ENCODE results near the gene YBX1. TPM values are rescaled to one million over a fixed set of nuclear protein-coding genes. Genes with fewer than 3 reads are reported as not detected.
"Not testable (repeated sequence)": the region's sequence is repeated elsewhere in the genome, so short reads cannot be mapped to it uniquely, and the experiment has no call there.

The YBX1 gene
- total RNA-seq, 1 experiment from 2014 or later = 821 TPM

DNA sequence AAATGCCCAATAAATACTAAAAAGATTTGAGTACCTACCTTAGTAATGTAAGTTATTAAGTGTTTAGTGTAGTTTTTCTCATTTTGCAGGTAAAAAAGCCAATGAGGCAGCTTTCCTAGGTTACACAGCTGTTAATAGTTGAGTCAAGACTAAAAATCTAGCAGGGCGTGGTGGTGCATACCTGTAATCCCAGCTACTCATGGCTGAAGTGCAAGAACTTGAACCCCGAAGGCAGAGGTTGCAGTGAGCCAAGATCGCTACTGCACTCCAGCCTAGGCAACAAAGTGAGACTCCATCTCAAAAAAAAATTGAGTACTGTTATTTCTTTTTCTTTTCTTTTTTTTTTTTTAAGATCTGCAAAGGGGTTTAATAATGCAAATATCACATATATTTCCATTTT is 7.7 kb downstream of the YBX1 start:
- DNase-seq (ENCODE audit: low spot score) = no peak

DNA sequence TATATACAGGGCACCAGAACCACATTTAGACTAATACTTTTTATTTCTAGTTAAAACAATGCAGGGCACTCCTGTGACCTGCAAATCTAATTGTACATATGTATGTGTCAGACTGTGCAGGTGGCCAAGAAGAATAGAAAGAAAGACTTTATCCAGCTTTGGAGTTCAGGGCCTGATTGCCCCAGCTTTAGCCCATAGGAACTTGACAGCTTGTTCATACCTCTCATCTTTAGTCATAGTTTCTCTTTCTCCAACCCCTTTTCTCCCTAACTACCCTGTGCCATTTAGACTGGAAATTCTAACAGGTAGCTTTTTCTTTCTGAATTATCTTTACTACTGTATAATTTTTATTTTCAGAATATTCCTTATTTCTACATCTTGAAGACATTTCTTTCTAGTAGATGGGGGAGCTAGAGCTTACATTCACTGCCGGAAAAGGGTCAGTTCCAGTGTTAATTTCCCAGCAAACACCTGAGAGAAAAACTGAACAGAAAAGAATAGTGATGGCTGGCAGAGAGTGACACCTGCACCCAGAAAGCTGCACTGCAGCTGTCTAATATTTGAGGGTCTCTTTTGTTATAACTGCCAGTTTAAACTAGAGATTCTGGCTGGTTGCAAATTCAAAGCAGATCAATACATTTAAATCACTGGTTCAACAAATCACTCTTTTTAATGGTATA is 8.4 kb downstream of the YBX1 start:
- DNase-seq (ENCODE audit: low spot score) = no peak

DNA sequence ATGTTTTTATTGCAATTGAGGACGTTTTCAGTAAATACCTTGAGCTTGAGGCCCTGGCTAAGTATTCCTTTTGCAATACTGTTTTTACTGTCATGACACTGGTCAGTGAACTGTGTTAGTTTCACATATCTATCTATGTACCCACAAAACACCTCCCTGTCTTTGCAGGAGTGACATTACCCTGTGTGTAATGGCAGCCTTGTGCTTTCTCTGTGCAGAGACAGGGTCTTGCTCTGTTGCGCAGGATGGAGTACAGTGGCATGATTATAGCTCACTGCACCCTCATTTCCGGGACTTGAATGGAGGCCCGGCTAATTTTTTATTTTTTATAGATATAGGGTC is 8.9 kb downstream of the YBX1 start:
- no peak for DNase-seq (ENCODE audit: low spot score)

DNA sequence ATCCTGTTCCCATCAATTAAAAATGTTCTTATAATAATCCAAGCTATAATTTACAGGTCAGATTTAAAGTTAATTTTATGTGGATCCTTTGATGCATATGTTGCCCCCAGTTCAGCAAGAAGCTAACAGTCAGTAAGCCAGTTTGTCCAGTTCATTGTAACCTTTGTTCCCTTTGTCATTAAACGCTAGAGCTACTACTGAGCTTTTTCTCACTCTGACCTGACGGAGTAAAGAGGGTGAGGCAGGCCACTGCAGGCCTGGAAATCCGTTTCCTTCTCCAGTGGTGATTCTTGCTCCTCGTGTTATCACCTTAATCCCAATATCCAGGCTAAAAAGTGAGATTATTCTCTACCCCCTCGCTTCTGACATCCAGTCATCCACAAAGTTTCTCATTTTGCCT is 10.2 kb downstream of the YBX1 start:
- no peak for DNase-seq (ENCODE audit: low spot score)

DNA sequence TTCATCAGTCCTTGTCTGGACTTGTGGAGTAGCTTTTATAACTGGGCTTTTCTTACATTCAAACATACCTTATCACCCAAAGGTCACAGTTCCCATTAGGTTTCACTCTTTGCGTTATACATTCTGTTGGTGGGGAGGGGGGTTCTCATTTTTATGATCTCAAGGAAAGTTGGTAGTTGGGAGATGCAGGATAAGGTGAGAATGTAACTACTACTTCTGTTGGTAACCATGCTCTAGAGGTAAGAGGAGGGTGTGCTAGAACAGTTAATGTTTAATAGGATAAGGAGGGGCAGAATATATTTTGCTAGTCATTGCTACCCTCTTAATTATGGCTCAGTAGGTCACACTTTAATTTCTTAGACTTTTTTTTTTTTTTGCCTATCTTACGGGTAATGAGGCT is 10.7 kb downstream of the YBX1 start:
- no peak for DNase-seq (ENCODE audit: low spot score)

DNA sequence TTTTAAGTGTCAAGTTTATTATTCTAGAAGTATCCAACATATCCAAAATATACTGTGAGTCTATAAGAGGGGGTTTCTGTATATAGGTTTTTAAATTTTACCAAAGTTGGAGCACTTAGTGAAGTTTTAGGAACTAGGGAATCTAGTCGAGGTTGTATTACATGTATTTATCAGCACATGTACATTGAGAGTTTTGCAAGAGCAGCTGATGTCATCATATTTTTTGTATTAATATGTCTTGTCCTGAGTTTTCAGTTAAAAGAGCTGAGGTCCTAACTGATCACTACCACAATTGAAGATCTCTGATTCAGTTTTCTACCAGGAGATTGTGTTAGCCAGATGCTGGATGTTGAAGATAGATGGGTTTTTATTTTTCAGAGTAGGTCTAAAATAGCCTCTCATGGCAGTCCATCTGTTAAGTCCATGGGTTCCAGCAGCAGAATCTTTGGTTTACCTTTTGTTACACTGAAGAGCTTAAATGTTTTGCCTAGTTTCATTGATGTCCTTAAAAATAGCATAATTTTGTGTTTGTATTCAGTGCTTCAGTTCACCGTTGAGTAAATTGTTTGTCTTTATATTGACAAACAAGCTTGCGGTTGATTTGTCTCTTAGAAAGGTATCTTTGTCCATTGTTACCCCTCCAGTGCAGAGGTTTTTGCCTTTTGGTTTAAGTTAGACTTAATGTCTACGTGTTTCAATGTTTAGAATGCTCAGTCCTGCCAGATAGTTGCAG is 16.0 kb downstream of the YBX1 start:
- DNase-seq (ENCODE audit: low spot score) = no peak

DNA sequence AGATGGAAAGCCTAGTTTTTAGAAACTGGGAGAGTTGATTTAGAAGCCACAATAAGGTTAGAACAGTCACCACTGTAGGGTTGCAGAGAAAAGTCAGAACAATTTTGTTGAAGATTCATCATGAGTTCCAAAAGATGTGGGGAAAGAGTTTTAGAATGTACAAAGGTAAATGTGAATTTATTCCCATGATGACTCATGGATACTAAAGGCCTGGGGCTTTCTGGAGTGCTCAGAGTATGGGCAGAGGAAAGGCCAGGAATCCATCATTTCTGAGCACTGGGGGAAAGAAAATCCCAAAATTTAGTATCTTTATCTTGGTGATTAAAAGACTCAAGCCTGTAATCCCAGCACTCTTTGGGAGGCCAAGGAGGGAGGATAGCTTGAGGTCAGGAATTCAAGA is 17.8 kb downstream of the YBX1 start:
- no peak for DNase-seq (ENCODE audit: low spot score)

DNA sequence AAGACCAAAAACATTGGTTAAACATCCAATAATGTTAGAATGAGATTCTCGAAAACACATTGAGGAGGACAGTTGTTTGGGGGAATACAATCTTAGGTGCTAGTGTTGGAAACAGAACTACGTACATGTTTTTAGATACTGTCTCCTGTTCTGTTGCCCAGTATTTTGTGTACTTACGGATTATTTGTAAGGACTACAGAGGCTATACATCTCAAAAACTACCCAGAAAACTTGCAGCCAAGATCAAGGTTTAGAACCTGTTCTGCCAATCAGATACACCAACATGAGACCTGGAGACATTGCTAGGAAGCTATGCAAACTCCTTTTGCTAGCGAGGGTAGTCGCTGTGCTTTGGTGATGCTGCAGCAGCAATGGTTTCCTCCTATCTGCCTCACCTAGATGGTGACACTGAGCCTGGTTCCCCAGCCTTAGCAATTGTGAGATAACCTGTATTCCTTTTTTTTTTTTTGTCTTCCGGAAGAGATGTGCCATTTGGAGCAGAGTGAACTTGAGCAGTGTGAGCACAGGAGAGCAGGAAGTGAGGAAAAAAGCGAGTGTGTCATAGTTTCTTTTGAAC is 21.8 kb downstream of the YBX1 start:
- no peak for DNase-seq (ENCODE audit: low spot score)

DNA sequence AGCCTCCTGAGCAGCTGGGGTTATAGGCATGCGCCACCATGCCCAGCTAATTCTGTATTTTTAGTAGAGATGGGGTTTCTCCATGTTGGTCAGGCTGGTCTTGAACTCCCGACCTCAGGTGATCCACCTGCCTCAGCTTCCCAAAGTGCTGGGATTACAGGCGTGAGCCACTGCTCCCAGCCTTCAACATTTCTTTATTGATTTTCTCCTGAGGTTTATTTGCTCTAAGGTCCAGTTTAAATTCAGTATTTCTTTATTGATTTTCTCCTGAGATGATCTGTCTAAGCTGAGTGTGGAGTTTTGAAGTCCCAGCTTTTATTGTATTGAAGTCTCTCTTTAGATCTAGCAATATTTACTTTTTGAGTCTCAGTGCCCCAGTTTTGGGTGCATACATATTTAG is 30.6 kb downstream of the YBX1 start:
- DNase-seq (ENCODE audit: low spot score) = not testable (repeated sequence)

DNA sequence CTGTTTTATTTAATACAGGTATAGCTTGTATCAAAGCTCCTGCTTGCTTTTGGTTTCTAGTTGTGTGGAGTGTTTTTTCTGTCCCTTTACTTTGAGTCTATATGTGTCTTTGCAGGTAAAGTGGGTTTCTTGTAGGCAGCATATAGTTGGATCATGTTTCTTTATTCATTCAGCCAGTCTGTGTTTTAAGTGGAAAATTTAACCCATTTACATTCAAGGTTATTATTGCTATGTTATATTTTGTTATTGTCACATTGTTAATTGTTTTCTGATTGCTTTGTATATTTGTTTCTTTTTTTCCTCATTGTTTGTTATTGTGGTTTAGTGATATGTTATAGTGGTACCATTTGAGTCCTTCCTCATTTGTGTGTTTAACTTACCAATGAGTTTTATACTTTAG is 31.1 kb downstream of the YBX1 start:
- DNase-seq (ENCODE audit: low spot score) = no peak

DNA sequence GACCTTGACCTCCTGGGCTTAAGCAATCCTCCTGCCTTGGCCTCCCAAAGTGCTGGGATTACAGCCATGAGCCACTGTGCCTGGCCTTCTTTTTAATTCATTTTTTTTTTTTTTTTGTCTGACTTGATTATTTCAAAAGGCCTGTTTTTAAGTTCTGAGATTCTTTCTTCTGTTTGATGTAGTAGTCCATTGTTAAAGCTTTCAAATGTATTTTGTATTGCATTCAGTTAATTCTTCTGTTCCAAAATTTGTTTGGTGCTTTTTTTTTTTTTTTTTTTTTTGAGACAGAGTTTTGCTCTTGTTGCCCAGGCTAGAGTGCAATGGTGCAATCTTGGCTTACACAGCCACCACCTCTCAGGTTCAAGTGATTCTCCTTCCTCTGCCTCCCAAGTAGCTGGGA is 32.2 kb downstream of the YBX1 start:
- DNase-seq (ENCODE audit: low spot score) = not testable (repeated sequence)

DNA sequence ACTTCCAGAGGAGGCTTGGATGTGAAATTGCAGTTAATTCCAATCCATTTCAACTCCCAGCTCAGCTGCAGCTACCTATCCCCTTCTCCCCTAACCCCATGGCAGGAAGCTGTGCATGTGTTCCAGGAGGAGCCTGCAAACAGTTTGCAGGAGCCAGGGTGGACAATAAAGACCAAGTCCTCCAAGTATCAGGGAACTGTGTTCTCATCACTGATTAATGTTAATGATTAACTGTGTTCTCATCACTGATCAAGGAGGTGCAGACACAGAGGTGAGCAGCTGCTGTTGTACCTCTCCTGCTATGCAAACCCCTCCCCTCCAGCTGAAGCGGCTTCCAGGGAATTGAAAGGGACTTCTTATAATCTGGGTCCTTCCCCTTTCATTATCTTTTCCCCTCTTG is 38.6 kb downstream of the YBX1 start:
- no peak for DNase-seq (ENCODE audit: low spot score)

DNA sequence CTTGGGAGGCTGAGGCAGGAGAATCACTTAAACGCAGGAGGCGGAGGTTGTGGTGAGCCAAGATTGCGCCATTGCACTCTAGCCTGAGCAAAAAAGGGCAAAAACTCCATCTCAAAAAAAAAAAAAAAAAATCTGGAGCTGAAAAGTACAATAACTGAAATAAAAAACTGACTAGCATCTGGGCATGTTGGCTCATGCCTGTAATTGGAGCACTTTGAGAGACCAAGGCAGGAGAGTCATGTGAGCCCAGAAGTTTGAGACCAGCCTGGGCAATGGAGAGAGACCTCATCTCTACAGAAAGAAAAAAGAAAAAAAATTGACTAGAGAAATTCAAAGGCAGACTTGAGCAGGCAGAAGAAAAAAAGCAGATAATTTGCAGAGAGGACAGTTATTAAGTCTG is 39.7 kb downstream of the YBX1 start:
- DNase-seq (ENCODE audit: low spot score) = no peak

DNA sequence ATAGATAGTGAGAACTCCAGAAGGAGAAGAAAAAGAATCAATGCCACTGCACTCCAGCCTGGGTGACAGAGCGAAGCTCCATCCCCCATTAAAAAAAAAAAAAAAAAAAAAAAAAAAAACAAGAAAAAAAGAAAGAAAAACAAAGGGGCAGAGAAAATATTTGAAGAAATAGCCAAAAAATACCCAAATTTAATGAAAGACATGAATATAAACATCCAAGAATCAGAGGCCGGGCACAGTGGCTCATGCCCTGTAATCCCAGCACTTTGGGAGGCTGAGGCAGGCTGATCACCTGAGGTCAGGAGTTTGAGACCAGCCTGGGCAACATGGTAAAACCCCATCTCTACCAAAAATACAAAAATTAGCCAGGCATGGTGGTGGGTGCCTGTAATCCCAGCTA is 40.2 kb downstream of the YBX1 start:
- DNase-seq (ENCODE audit: low spot score) = not testable (repeated sequence)

DNA sequence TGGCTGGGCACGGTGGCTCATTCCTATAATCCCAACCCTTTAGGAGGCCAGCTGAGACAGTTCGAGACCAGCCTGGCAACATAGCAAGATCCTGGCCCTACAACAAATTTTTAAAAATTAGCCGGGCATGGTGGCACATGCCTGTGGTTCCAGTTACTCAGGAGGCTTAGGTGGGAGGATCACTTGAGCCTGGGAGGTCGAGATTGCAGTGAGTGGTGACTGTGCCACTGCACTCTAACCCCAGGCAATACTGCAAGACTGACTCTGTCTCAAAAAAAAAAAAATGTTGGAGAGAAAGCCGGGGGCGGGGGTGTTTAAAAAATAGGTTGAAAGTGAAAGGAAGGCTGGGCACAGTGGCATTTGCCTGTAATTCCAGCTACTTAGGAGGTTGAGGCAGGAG is 41.3 kb downstream of the YBX1 start:
- no peak for DNase-seq (ENCODE audit: low spot score)

DNA sequence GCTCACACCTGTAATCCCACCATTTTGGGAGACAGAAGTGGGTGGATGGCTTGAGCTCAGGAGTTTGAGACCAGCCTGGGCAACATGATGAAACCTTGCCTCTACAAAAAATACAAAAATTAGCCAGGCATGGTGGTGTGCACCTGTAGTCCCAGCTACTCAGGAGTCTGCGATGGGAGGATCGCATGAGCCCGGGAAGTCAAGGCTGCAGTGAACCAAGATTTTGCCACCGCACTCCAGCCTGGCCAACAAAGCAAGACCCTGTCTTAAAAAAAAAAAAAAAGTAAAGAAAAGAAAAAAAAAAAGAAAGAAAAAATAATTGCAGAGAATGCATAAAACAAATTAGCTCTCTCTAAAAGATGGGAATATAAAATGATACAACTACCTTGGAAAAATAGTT is 43.6 kb downstream of the YBX1 start:
- not testable (repeated sequence) for DNase-seq (ENCODE audit: low spot score)

DNA sequence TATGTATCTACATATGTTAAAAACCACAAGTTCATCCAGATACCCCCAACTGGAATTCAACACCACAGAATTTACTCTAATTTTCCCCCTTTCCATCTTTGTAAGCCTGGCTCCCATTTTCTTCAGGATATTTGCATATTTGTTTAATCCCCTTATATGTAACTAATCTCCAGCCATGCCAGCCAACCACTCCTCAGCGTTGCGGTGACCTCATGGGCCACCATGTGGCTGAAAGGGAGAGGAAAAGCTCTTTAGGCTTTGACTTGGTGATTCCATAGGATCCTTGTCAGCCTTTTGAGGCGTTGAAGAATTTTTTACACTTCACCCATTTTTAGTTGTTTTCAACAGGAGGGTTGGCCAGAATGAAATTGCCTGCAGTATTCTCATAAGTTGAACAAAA is 47.8 kb downstream of the YBX1 start:
- DNase-seq (ENCODE audit: low spot score) = no peak

DNA sequence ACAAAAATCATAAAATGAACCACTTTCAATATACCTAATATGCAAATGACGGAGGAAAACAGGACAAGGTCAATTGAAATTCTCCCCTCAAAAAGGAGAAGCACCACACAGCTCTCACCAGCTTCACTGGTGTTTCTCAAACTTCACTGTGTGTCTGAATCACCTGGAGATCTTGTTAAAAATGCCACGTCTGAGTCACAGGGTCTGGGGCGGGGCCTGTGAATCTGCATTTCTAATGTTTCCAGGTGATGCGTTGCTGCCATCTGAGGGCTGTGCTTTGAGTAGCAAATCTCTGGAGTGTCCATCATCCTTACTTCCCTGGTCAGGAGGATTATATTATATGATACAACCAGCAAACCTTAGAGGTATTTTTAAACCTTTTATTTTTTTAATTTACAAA is 48.8 kb downstream of the YBX1 start:
- peak; percentile 19 for DNase-seq (ENCODE audit: low spot score)

DNA sequence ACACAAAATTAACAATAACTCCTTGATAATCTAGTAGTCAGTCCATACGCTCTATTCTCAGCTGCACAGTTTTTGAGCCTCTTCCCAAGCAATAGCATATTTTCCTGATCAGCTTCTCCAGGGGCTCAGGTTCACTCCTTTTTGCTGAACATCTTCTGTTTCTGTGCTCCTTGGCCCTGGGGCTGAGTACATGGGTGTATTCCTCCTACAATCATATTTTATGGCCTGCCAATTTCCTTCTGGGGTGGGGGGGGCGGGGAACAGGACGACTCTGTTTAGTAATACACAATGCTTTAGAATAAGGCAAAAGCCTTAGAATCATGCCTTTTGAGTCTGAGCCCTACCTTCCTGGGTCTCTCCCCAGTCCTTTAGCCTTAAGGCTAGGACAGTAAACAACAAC is 49.4 kb downstream of the YBX1 start:
- no peak for DNase-seq (ENCODE audit: low spot score)

DNA sequence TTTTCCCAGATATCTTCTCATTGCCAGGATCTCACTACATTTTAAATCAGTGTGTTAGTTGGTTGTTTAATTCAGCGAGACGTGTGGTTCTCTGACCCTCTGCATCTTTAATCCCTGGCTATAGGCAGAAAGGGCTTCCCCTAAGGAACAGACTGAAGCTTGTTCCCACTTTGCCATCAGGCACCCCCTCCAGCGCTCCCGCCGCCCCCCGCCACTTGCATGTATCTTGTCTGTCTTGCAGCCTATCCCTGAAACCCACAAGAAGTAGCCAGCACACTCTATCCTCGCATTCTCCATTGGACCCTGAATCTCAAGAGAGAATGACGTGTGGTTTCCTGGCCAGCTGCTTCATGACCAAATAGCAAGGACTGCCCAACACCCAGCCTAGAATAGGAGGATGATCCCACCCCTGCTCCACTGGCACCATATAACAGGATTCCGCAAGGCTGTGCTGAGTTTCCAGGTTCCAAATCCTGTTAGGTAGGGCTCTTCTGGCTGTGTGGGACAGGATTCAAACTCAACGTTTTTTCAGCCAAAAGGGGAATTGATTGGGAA is 50.0 kb downstream of the YBX1 start:
- no peak for DNase-seq (ENCODE audit: low spot score)

DNA sequence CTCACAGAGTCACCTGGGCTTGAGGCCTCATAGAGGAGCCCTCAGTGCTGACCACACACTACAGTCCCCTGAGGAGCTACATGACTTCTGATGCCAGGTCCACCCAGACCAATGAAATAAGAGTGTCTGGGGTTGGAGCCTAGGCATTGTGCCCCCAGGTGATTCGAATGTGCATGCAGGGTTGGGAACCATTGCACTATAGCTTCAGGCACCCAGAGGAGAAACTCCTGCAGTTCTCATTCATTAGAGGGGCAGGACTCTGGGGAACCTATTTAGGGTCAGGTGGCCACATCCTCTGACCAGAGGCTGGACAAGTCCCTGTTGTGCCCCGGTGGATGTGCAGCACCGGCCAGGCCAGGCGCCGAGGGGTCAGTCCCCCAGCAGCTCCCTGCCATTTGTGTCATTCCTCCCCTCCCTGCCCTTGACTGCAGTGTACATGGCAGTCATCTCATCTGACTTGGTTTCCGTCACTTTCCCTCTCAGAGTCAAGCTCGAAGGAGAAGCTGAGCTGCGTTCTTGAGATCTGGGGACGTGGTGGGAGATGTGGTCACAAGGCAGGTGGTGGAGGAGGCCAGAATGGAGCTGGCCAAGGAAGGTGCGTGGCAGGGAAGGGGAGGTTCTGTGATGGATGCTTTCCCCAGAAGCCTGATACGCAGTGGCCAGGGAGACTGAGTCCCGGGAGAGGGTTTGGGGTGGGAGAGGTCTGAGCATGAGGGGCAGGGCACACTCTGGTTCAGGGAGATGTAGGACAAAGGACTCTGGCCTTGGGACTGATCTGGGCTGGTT is 51.4 kb downstream of the YBX1 start:
- DNase-seq (ENCODE audit: low spot score) = no peak
